Activated CD4-positive, alpha-beta T cell treated with anti-CD3 and anti-CD28 coated beads, Interleukin-2, amount 10 ng/mL, durations not matched to agents 7 days and 5 days (primary cell): ENCODE data around the gene PFKP. TPM values are rescaled to one million over a fixed set of nuclear protein-coding genes. Genes with fewer than 3 reads are reported as not detected.

Experiments used
- CTCF ChIA-PET: fragments of 350-600 bp; sonication (Branson Sonifier 250); formaldehyde crosslinking; loops from one replicate; lab custom pipeline; 2021; ENCODE audit warnings: antibody characterized with exemption; lab: Charles Lee
- POLR2A ChIA-PET: fragments of 350-600 bp; sonication (Branson Sonifier 250); formaldehyde crosslinking; loops from one replicate; lab custom pipeline; 2021; ENCODE audit warnings: antibody characterized with exemption; lab: Charles Lee
- DNase-seq: peaks from one replicate; pipeline ENCODE4 v3.0.0-alpha.2; 2020
- H3K27ac Mint-ChIP-seq: one replicate; pipeline ENCODE4 v1.8.0; 2021; ENCODE audit warnings: mild to moderate bottlenecking, moderate library complexity, mixed read lengths
- H3K27me3 Mint-ChIP-seq: one replicate; pipeline ENCODE4 v1.8.0; 2021; ENCODE audit warnings: mixed read lengths
- H3K36me3 Mint-ChIP-seq: one replicate; pipeline ENCODE4 v1.8.0; 2021; ENCODE audit warnings: low read depth, mixed read lengths
- H3K4me1 Mint-ChIP-seq: one replicate; pipeline ENCODE4 v1.8.0; 2021; ENCODE audit warnings: mixed read lengths
- H3K4me3 Mint-ChIP-seq: one replicate; pipeline ENCODE4 v1.8.0; 2021; ENCODE audit warnings: mild to moderate bottlenecking, moderate library complexity, mixed read lengths
- H3K9me3 Mint-ChIP-seq: one replicate; pipeline ENCODE4 v1.8.0; 2021; ENCODE audit warnings: mixed read lengths
- total RNA-seq, 2 experiments: library from RNA; stranded (reverse); gene quantifications; one replicate each; pipeline ENCODE4 v1.2.3, GENCODE V29; 2021

The PFKP gene
- total RNA-seq, 2 experiments from 2014 or later, result 173 to 178 TPM

GRCh38 chr10:3143791-3144434 is 76.6 kb downstream of the PFKP start:
- ChIA-PET CTCF (interaction anchor here (1.0 kb wide), 1 partner anchor 9 kb away, joined by 3 read pairs; no protein-coding TSS in a partner anchor), POLR2A (no interaction called here)
- Mint-ChIP-seq H3K4me1 (no peaks in the 10 kb centered on the region), H3K36me3 (peaks cover 69% of the 10 kb centered on the region), H3K27ac (no peak overlapping the region), H3K9me3 (no peaks in the 10 kb centered on the region), H3K4me3 (no peak overlapping the region), H3K27me3 (no peaks in the 10 kb centered on the region)
- DNase-seq, result no peak

GRCh38 chr10:3145366-3145765 is 78.0 kb downstream of the PFKP start:
- CTCF ChIA-PET, result no interaction called here
- POLR2A ChIA-PET, result no interaction called here
- H3K9me3 Mint-ChIP-seq, result no peaks in the 10 kb centered on the region
- peaks cover 61% of the 10 kb centered on the region for H3K36me3 Mint-ChIP-seq
- H3K4me1 Mint-ChIP-seq, result no peaks in the 10 kb centered on the region
- no peak overlapping the region for H3K4me3 Mint-ChIP-seq
- H3K27me3 Mint-ChIP-seq, result no peaks in the 10 kb centered on the region
- H3K27ac Mint-ChIP-seq, result no peak overlapping the region
- DNase-seq, result no peak

DNA sequence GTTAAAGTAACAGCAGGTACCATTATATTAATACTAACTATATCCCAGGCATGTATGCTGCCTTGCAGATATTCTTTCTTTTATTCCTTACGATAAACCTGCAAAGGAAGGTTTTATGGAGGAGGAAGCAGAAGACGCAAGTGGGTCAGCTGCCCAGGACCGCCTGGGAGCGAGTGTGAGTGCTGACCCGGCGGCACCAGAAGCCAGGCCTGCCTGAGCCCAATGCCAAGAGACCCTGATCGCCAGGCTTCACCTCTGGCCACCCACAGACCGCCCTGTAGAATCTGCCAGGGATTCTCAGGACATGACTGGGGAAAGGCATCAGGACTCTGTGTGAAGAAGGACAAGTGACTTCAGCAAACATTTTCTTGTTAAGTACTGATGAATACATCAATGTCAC is 78.9 kb downstream of the PFKP start:
- ChIA-PET CTCF (no interaction called here), POLR2A (no interaction called here)
- no peak for DNase-seq
- no peaks in the 10 kb centered on the region for H3K9me3 Mint-ChIP-seq
- no peaks in the 10 kb centered on the region for H3K4me1 Mint-ChIP-seq
- H3K27ac Mint-ChIP-seq, result no peak overlapping the region
- peaks cover 55% of the 10 kb centered on the region for H3K36me3 Mint-ChIP-seq
- no peak overlapping the region for H3K4me3 Mint-ChIP-seq
- H3K27me3 Mint-ChIP-seq, result no peaks in the 10 kb centered on the region

GRCh38 chr10:3147117-3147820 is 79.9 kb downstream of the PFKP start:
- DNase-seq, result no peak
- no peak overlapping the region for H3K27ac Mint-ChIP-seq
- H3K36me3 Mint-ChIP-seq, result peaks cover 48% of the 10 kb centered on the region
- ChIA-PET CTCF (interaction anchor here (1.6 kb wide), 1 partner anchor 22 kb away, joined by 5 read pairs; no protein-coding TSS in a partner anchor), POLR2A (no interaction called here)
- H3K9me3 Mint-ChIP-seq, result no peaks in the 10 kb centered on the region
- H3K4me3 Mint-ChIP-seq, result no peak overlapping the region
- no peaks in the 10 kb centered on the region for H3K4me1 Mint-ChIP-seq
- H3K27me3 Mint-ChIP-seq, result no peaks in the 10 kb centered on the region

DNA sequence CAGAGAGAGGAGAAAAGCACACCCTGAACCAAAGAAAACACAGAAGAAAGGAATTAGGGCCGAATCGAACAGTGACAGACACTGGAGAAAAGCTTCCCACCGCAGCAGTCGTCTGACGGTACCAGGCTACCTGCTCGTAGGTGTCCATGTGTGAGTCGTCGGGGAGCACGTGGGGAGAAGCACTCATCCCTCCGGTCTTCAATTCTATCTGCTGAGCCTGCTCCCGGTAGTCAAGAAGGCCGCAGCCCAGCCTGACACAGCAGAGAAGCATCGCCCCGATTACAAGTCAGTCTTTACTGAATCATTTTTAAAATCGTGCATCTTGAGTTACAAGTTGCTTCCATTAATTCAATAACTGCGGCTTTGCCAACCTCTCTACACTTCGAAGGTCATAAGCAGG is 80.7 kb downstream of the PFKP start:
- Mint-ChIP-seq H3K27ac (no peak overlapping the region), H3K4me3 (no peak overlapping the region), H3K36me3 (peaks cover 49% of the 10 kb centered on the region), H3K4me1 (peaks cover 3% of the 10 kb centered on the region), H3K27me3 (no peaks in the 10 kb centered on the region), H3K9me3 (no peaks in the 10 kb centered on the region)
- no peak for DNase-seq
- ChIA-PET CTCF (interaction anchor here (1.6 kb wide), 1 partner anchor 21 kb away, joined by 5 read pairs; no protein-coding TSS in a partner anchor), POLR2A (no interaction called here)

- peaks cover 48% of the 10 kb centered on the region for H3K36me3 Mint-ChIP-seq
- H3K27ac Mint-ChIP-seq, result no peak overlapping the region
Observed at GRCh38 chr10:3148994-3149393, 81.6 kb downstream of the PFKP start.

DNA sequence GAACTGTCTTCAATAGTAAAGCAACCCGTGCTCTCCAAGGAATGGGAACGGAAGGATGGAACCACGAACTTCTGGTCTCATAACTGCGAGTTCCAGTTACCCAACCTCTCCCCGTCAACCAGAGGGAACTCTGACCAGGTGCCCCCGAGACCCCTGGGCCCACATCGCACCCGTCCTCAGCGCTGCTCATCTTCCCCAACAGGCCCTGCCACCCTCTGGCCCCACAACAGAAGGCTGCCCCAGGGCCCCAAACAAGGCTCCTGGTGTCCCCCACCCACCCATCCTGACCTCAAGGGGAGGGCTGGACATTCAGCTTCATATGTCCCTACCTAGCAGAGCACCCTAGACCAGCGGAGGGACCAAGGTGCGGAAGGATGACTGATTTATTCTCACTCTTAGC is 82.6 kb downstream of the PFKP start:
- CTCF ChIA-PET, result interaction anchor here (1.0 kb wide), 1 partner anchor 16 kb away, joined by 3 read pairs; no protein-coding TSS in a partner anchor
- DNase-seq, result no peak
- POLR2A ChIA-PET, result no interaction called here

More at GRCh38 chr10:3148994-3149393, 81.6 kb downstream of the PFKP start:
- DNase-seq, result no peak
- ChIA-PET CTCF (interaction anchor here (0.6 to 1.6 kb wide), 4 partner anchors 15 to 25 kb away, joined by 3 to 6 read pairs (median 4); no protein-coding TSS in a partner anchor), POLR2A (no interaction called here)
- no peak overlapping the region for H3K4me3 Mint-ChIP-seq
- H3K9me3 Mint-ChIP-seq, result no peaks in the 10 kb centered on the region
- H3K4me1 Mint-ChIP-seq, result peaks cover 3% of the 10 kb centered on the region
- no peaks in the 10 kb centered on the region for H3K27me3 Mint-ChIP-seq

GRCh38 chr10:3150366-3150765 is 83.0 kb downstream of the PFKP start:
- no peaks in the 10 kb centered on the region for H3K9me3 Mint-ChIP-seq
- H3K27ac Mint-ChIP-seq, result no peak overlapping the region
- H3K4me1 Mint-ChIP-seq, result peaks cover 3% of the 10 kb centered on the region
- ChIA-PET CTCF (interaction anchor here (1.0 kb wide), 1 partner anchor 16 kb away, joined by 3 read pairs; no protein-coding TSS in a partner anchor), POLR2A (no interaction called here)
- DNase-seq, result no peak
- no peak overlapping the region for H3K4me3 Mint-ChIP-seq
- H3K27me3 Mint-ChIP-seq, result no peaks in the 10 kb centered on the region
- H3K36me3 Mint-ChIP-seq, result peaks cover 47% of the 10 kb centered on the region

More for the DNA sequence above, 82.6 kb downstream of the PFKP start:
- peaks cover 47% of the 10 kb centered on the region for H3K36me3 Mint-ChIP-seq
- H3K4me1 Mint-ChIP-seq, result peaks cover 3% of the 10 kb centered on the region
- no peak overlapping the region for H3K4me3 Mint-ChIP-seq
- H3K27me3 Mint-ChIP-seq, result no peaks in the 10 kb centered on the region
- no peaks in the 10 kb centered on the region for H3K9me3 Mint-ChIP-seq
- no peak overlapping the region for H3K27ac Mint-ChIP-seq

GRCh38 chr10:3150961-3151360 is 83.6 kb downstream of the PFKP start:
- H3K36me3 Mint-ChIP-seq, result peaks cover 46% of the 10 kb centered on the region
- H3K27ac Mint-ChIP-seq, result peak overlapping the region; percentile 50
- H3K4me3 Mint-ChIP-seq, result no peak overlapping the region
- CTCF ChIA-PET, result interaction anchor here (0.7 kb wide), 1 partner anchor 1506 kb away, joined by 3 read pairs; no protein-coding TSS in a partner anchor
- H3K27me3 Mint-ChIP-seq, result no peaks in the 10 kb centered on the region
- POLR2A ChIA-PET, result no interaction called here
- peaks cover 3% of the 10 kb centered on the region for H3K4me1 Mint-ChIP-seq
- H3K9me3 Mint-ChIP-seq, result no peaks in the 10 kb centered on the region
- no peak for DNase-seq

DNA sequence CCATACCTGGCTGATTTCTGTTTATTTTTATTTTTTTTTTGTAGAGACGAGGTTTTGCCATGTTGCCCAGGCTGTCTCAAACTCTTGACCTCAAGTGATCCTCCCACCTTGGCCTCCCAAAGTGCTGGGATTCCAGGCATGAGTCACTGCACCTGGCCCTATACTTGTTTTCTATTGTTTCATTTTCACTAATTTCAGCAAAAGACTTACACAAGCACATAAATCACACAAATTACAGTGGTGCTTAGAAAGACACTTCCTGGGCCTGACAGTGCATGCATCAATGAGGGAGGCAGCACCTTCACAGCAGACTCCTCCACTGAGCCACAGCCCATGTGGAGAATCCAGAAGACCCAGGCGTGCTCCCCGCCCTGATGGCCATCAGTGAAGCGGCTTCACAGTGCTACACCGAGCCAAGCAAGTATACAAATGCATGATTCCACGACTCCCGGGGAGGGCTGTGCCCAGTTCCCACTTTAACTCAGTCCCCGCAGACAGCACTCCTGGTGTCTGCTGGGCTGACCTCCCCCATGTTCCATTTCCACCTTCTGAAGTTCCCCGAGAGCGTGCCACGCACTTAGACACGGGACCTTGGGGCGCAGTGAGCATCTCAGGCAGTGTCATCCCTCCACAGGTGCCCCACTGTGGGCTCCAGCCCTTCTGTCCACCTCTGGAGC is 84.7 kb downstream of the PFKP start:
- H3K36me3 Mint-ChIP-seq, result peaks cover 49% of the 10 kb centered on the region
- peaks cover 3% of the 10 kb centered on the region for H3K4me1 Mint-ChIP-seq
- no peak for DNase-seq
- ChIA-PET CTCF (interaction anchor here (0.7 to 1.8 kb wide), 4 partner anchors 8 to 1505 kb away, joined by 3 to 9 read pairs (median 3); no protein-coding TSS in a partner anchor), POLR2A (no interaction called here)
- H3K4me3 Mint-ChIP-seq, result no peak overlapping the region
- H3K27me3 Mint-ChIP-seq, result no peaks in the 10 kb centered on the region
- no peaks in the 10 kb centered on the region for H3K9me3 Mint-ChIP-seq
- H3K27ac Mint-ChIP-seq, result no peak overlapping the region

DNA sequence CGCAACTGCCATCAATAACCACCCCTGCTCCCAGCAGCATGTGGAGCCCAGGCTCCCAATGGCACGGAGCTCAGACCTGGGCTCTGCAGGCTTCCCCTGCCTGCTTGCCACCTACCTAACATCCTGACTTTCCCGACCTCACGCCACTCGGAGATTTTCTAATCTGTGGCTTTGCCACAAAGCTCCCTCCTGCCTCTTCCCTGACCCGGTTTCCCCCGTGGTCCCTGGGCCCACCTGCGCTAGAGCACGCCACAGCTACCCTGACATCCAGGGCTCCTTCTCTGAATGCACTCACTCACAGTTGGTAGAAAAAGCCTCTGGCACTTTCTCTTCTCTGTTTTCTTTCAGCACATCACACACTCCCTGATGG is 85.2 kb downstream of the PFKP start:
- no peaks in the 10 kb centered on the region for H3K9me3 Mint-ChIP-seq
- H3K4me3 Mint-ChIP-seq, result no peak overlapping the region
- H3K27ac Mint-ChIP-seq, result no peak overlapping the region
- H3K36me3 Mint-ChIP-seq, result peaks cover 54% of the 10 kb centered on the region
- H3K4me1 Mint-ChIP-seq, result peaks cover 3% of the 10 kb centered on the region
- ChIA-PET POLR2A (no interaction called here), CTCF (interaction anchor here (1.2 to 1.8 kb wide), 4 partner anchors 8 to 18 kb away, joined by 3 to 9 read pairs (median 5); no protein-coding TSS in a partner anchor)
- H3K27me3 Mint-ChIP-seq, result no peaks in the 10 kb centered on the region
- no peak for DNase-seq

GRCh38 chr10:3154666-3155065 is 87.3 kb downstream of the PFKP start:
- Mint-ChIP-seq H3K36me3 (peaks cover 63% of the 10 kb centered on the region), H3K27me3 (no peaks in the 10 kb centered on the region), H3K4me3 (no peak overlapping the region), H3K27ac (no peak overlapping the region), H3K4me1 (peaks cover 3% of the 10 kb centered on the region), H3K9me3 (no peaks in the 10 kb centered on the region)
- no peak for DNase-seq
- ChIA-PET CTCF (no interaction called here), POLR2A (no interaction called here)
